NCI-H510A (cell line): ENCODE results near the gene RFXANK.
"Not testable (repeated sequence)": the region's sequence is repeated elsewhere in the genome, so short reads cannot be mapped to it uniquely, and the experiment has no call there.

ENCODE experiments used
- DNase-seq: peaks from one replicate; lab custom pipeline; 2025; lab: John Stamatoyannopoulos, UW

Gene RFXANK

GRCh38 chr19:19170053-19170872 lies 21.8 kb upstream of the RFXANK start, which contains the start of gene MEF2B:
Gene MEF2B, minus strand, starts transcription at chr19:19170263. Its CDS starts 19,528 bp downstream, at chr19:19150735.
- DNase-seq: peak; percentile 77

DNA sequence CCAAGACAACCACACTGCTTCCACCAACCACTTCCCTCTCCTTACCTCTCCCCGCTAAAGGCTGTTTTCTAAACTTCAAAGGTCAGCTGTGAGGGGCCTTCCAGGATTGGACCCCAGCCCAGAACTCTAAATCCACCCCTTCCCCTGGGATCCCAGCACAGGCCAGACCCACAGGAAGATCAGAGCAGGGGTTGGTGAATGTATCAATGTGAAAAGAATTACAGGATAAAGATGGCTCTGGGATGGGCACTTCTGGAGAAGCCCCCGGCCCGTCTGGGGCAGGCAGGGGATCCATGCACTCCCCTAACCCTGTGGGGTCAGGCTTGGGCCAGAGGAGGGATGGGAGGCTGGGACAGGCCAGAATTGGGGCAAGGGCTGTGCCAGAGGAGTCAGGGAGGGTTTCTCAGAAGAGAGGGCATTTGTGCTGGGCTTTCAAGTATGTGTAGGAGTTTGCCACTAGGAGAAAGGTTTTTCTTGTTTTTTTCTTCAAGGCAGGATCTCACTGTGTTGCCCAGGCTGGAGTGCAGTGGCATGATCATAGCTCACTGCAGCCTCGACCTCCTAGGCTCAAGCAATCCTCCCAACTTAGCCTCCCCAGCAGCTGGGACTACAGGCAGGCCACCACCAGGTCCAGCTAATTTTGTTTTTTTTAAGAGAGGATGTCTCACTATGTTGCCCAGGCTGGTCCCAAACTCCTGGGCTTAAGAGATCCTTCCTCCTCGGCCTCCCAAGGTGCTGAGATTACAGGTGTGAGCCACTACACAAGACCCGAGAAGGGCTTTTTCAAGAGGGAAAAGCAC lies 21.0 kb upstream of the RFXANK start:
- no peak for DNase-seq

DNA sequence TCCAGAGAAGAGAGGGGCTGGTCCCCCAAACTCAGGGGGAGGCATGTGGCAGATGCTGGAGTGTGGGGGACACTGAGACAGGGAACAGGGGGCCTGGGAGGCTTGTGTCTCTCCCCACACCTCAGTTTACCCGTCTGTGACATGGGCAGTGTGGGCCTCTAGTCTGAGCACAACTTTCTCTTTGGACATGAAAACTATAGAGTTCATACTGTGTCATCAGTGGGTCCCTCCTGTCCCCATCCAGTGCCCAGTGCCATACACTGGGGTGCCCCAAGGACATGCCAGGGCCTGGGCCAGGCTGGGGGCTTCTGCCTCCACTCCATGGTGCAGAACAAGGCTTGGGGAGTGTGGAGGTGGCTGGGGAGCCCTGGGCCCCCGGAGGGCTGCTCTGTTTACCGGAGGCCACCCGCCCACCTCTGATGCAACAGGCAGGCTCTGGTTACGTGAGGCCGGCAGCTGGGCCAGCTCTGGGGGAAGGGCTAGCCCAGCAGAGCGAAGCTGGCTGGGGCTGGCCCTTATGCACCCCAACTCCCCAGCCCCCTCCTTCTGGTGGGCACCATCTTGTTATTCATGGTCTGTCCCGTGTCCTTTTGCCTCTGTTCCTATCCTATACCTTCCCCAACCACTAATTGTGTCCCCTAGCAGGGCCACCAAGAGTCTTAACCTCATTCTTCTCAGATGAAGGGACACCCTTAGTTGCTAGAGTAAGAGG lies 20.1 kb upstream of the RFXANK start:
- no peak for DNase-seq

GRCh38 chr19:19173243-19173642 lies 18.8 kb upstream of the RFXANK start:
- DNase-seq: not testable (repeated sequence)

DNA sequence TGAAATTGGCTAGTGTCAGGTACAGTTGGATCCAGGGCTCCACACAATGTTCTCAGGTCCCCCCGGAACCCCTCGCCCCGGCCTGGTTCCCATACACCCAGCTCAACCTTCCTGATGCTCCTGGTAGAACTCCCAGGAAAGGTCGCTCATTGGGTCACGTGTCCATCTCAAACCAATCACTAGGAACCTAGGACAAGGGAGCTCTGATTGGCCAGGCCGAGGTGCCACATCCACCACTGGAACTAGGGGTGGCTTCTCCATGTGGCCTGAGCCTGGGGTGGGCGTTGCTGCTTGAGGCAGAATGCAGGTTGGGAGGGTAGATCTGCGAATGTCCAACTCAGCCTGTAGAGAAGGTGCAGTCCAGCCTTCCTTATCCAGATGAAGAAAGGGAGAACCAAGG lies 15.1 kb upstream of the RFXANK start:
- DNase-seq: no peak

DNA sequence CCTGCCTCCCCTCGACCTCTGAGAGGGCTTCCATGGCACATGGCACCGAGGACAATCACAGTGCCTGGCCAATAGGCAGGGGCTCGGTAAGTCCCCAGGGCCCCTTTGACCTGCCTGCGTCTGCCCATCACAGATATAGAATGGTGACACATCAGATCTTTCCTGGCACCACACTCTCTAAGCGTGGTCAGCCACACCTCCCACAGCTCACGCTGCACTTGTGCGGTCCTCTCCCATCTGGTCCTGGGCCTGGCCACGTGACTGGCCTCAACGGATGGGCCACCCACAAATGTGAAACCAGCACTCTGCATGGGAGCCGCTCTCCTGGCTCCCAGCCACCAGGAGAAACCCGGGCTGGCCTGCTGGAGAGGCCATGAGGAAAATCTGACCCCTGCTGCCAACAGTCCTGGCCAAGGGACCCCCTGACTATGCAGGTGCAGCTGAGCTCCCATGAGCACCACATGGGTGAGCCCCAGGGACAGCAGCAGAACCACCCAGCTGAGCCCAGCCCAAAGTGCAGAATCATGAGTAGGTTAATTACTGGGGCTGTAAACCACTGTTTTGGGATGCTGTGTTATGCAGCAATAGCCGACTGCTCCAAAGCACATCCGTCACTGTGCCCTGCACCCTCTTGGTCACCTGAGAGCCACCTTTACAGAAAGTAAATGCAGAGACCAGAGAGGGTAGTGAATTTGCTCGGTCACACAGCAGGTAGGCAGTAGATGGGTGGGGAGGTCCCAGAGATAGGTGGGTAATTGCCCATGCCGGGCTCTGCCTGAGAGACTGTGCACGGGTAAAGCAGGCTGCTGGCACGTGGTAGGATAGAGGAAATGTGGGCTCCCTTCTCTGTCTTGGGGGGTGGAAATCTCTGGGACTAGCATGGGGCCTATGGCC lies 12.3 kb upstream of the RFXANK start:
- no peak for DNase-seq

DNA sequence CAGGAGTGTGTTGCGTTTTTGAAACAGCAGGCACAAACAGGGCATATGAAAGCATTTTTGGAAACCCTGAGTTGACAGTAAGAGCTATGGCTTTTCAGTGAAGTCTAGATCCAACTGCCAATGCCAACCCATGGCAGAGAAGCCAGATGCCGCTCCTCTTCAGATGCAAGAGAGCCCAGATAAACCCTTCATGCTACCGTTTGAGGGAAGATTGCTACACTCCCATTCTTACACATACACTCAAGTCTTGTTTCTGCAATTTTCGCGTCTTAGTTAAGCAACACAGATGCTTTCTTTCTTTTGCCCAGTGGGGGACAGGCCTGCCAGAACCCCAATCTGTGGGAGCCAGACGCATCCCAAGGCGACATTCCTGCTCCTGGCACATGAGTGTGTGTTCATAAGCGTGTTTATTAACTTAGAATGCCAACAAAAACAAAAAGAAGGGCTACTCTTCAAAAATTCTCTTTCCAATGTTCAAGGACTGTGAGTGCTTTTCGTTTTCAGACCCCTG lies 10.5 kb upstream of the RFXANK start:
- no peak for DNase-seq

DNA sequence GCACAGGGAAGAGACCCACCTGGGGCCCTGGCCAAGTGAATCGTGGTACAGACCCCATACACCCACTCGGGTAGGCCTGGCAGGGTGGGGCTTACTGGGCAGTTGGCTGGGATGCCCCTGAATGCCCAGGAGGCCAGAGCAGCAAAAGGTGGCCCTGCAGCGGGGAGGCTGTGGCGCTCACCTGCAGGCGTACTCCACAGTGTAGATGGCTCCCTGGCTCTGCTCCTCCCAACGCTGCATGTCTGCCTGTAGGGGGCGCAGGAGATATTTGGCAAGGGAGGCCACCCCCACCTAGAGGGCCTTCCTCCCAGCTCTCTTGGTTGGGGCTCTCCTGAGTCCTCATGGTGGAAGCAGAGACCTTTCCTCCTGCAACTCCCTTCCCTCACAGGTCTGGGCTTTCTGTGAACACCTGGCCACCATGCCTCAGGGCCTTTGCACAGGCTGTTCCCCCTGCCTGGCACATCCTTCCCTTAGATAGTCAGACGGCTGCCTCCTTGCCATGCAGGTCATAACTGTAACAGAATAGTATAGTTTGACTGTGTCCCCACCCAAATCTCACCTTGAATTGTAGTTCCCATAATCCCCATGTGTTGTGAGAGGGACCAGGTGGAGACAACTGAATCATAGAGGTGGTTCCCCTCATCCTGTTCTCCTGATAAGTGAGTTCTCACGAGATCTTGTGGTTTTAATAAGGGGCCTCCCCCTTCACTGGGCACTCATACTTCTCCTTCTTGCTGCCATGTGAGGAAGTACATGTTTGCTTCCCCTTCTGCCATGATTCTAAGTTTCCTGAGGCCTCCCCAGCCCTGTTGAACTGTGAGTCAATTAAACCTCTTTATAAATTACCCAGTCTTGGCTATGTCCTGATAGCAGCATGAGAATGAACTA lies 6.0 kb upstream of the RFXANK start:
- DNase-seq: peak; percentile 47

DNA sequence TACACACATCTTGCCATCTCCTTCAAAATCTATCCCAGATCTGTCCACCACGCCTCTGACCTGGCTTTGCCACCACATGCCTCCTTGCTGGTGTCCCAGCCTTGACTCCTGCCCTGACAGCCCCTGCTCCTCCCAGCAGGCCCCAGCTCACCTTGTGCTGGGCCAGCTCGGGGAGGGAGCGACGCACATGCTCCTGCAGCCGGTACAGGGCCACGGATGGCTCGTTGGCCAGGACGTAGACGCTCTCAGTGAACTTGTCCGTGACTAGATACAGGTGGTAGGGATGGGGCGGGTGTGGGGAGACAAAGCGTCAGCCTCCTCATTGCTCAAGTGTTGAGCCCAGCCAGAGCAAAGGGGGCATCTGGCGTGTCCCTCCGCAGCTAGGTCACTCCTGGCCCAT lies 5.3 kb upstream of the RFXANK start:
- DNase-seq: no peak

DNA sequence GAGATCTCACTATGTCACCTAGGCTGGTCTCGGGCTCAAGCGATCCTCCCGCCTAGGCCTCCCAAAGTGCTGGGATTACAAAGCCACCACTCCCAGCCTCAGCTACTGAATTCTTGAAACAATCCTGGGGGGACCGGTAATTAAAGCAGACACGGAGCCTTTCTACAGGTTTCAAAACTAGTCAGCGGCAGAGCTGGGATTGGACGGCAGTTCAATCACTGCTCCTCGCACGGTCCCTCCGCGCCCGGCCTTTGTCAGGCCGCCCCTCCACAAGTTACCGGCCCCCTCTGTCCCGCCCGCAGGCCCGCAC lies 335 bp upstream of the RFXANK start:
- no peak for DNase-seq

GRCh38 chr19:19192910-19193423 lies 909 bp downstream of the RFXANK start:
- no peak for DNase-seq

DNA sequence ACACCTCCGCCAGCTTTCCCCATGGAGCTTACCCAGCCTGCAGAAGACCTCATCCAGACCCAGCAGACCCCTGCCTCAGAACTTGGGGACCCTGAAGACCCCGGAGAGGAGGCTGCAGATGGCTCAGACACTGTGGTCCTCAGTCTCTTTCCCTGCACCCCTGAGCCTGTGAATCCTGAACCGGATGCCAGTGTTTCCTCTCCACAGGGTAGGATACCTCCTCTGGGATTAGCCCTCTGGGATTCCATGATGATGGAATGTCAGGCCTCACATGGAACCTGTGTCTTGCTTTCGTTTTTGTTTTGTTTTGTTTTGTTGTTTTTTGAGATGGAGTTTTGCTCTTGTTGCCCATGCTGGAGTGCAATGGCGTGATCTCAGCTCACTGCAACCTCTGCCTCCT lies 1.9 kb downstream of the RFXANK start:
- no peak for DNase-seq

DNA sequence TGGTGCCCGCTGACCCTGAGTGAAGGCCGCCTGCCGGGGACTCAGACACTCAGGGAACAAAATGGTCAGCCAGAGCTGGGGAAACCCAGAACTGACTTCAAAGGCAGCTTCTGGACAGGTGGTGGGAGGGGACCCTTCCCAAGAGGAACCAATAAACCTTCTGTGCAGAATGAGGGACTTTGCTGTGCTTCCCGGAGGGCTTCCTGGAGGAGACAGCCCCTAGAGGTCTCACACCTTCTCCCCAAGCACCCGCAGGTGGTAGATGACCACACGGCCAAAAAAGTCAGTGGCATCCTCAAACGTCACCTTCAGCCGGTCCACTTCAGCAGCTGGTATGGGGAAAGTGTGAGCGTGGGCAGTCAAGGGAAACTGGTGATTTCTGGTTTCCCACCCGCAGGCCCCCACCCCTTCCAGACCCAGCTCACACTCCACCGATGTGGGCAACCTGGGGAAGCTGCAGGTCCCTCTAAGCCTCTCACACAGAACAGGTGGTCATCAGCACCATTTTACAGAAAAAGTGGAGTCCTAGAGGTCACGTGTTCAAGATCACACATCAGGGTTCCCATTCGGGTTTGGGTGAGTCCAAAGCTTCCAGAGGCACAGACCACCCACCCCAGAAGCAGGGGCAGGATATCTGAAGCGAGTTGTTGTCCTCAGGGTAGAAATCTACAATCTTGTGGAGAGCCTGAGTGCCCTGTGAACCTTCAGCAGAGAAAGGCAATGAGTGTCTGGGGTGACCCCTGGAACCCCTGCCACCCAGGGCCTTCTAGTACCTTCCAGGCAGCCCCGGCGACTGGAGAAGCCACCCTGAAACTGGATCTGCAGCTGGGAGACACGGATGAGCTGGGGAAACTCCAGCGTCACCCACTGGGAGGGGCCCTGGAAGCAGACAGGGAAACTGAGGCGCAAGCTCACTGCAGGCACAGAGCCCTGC lies 9.9 kb downstream of the RFXANK start:
- DNase-seq: no peak

DNA sequence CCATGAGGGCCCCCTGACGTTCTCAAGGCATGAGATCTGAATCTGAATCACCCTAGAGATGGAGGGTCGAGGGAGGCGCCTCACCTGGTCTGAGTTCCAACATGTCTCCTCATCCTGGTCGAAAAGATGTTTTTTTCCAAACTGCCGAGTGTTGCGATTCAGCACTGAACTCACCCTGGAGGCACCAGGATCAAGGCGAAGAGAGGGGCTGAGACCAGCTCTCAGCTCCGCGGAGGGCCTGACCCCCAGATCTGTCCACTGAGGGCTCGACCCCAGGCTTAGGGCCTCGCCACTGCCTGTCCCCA lies 10.6 kb downstream of the RFXANK start:
- DNase-seq: no peak

GRCh38 chr19:19203012-19203856 lies 11.2 kb downstream of the RFXANK start, which contains the start of gene NR2C2AP:
Gene NR2C2AP, minus strand, starts transcription at chr19:19203414. Its CDS starts 354 bp downstream, at chr19:19203060.
- DNase-seq: peak; percentile 68

GRCh38 chr19:19204181-19204580 lies 12.1 kb downstream of the RFXANK start:
- no peak for DNase-seq

DNA sequence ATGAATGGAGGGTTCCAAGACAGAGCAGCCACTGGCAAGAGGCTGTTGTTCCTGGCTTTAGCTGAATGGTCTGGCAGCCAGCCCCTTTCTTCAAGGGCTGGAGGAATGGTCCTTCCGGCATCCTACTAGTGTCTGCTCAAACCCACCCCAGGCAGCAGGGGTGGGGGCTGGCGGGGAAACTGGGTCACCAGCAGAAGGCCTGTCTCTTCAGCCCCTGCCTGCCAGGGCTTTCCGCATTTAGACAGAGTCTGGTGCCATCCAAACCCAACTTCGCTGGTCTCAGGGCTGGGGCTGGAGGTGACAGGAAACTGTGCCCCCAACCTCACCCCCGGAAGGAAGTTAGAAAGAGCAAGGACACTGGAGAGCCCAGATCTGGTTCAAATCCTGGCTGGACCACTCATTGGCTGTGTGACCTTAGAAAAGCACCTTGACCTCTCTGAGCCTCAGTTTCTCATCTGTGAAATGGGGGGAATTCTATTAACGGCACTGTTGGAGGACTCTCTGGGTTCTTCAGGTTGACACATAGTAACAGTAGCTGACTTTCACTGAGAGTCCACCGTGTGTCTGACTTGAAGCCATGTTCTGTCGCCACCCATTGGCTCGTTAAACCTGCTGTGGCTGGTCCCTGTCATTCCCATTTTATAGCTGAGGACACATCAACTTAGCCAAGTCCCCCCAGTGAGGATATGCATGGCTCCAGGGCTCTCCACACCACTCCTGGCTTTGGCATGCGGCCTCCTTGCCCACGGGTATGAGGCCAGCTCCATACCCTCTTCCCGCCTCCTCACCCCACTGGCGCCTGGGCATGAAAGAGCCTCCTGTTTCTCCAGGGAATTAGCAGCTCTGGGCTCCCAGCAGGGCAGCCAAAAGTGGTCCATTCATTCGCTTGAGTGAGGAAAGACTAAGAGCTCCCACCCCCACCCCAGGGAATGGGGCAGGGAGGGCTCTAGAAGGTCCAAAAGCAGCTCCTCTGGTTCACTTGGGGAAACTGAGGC lies 13.7 kb downstream of the RFXANK start:
- no peak for DNase-seq
